ES-I3 (cell line): ENCODE results near the gene DESI2.

Experiments used
- H3K36me3 ChIP-seq: 2 replicates; pipeline ENCODE4 v1.6.1; 2013; ENCODE audit warnings: mild to moderate bottlenecking, low read length, control low read depth, moderate library complexity; ENCODE audit not compliant: insufficient read depth
- H3K4me1 ChIP-seq: 2 replicates; pipeline ENCODE4 v1.6.1; 2013; ENCODE audit warnings: mild to moderate bottlenecking, control low read depth, low read length; ENCODE audit not compliant: insufficient read depth
- H3K9ac ChIP-seq: 2 replicates; pipeline ENCODE4 v1.6.1; 2013; ENCODE audit warnings: low read depth, mild to moderate bottlenecking, low read length, moderate library complexity
- H3K9me3 ChIP-seq: 2 replicates; pipeline ENCODE4 v1.6.1; 2013; ENCODE audit warnings: mild to moderate bottlenecking, low read length, moderate library complexity; ENCODE audit not compliant: control insufficient read depth, insufficient read depth

DESI2 gene

GRCh38 chr1:244652623-244653438 lies at the start of gene DESI2:
TSS of gene DESI2 (plus strand) at chr1:244653126. CDS start at chr1:244653314, 188 bp downstream.
- Histone ChIP-seq H3K4me1 (peaks cover 9% of the 10 kb centered on the region; the same call in 1 of the 2 replicates), H3K9me3 (no peaks in the 10 kb centered on the region)

GRCh38 chr1:244603498-244603897 lies 49.4 kb upstream of the DESI2 start:
- Histone ChIP-seq H3K4me1 (no peaks in the 10 kb centered on the region), H3K36me3 (no peaks in the 10 kb centered on the region), H3K9ac (no peak overlapping the region)

More at GRCh38 chr1:244652623-244653438, at the start of gene DESI2:
- H3K9ac ChIP-seq, result peak within 1 kb of the TSS; percentile 94
- peaks cover 8% of the 10 kb centered on the region; the same call in 1 of the 2 replicates for H3K36me3 ChIP-seq

GRCh38 chr1:244605835-244606370 lies 47.0 kb upstream of the DESI2 start:
- Histone ChIP-seq H3K9ac (no peak overlapping the region), H3K36me3 (no peaks in the 10 kb centered on the region), H3K9me3 (no peaks in the 10 kb centered on the region), H3K4me1 (no peaks in the 10 kb centered on the region)

More at GRCh38 chr1:244603498-244603897, 49.4 kb upstream of the DESI2 start:
- no peaks in the 10 kb centered on the region for H3K9me3 ChIP-seq

- Histone ChIP-seq H3K4me1 (peaks cover 4% of the 10 kb centered on the region; the same call in 1 of the 2 replicates), H3K9ac (no peak overlapping the region), H3K9me3 (no peaks in the 10 kb centered on the region), H3K36me3 (no peaks in the 10 kb centered on the region)
Measured at GRCh38 chr1:244614113-244614836, 38.7 kb upstream of the DESI2 start.

DNA sequence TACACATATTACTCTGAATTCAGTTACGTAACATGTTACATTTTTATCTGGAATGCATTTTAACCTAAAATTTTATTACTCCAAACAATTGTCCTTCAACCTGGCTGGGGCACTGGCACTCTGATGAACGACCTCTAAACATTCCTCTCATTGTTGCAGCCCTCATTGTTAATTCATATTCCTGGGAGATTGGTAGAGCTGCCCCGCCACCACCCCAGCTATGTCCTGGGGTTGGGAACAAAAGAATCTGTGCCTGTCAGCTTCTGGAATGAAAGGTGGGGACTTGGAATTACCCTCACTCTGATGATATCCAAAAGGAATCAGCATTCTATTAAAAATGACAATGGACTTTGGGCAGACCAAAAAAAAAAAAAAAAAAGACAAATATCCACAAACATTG lies 38.0 kb upstream of the DESI2 start:
- Histone ChIP-seq H3K36me3 (no peaks in the 10 kb centered on the region), H3K9ac (no peak overlapping the region), H3K9me3 (no peaks in the 10 kb centered on the region), H3K4me1 (peaks cover 4% of the 10 kb centered on the region; the same call in 1 of the 2 replicates)

DNA sequence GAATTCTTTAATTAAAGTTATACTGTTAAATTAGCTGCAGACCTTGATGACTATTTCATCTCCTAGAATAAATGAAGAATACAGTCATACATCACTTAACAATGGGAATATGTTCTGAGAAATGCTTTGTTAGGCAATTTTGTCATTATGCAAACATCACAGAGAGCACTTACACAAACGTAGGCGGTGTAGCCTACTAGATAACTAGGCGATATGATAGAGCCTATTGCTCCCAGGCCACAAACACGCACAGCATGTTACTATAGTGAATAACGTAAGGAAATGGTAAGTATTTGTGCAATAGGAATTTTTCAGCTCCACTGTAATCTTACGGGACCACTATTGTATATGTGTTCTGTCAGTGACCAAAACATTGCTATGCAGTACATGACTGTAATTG lies 37.6 kb upstream of the DESI2 start:
- no peak overlapping the region for H3K9ac ChIP-seq
- peaks cover 4% of the 10 kb centered on the region; the same call in 1 of the 2 replicates for H3K4me1 ChIP-seq

DNA sequence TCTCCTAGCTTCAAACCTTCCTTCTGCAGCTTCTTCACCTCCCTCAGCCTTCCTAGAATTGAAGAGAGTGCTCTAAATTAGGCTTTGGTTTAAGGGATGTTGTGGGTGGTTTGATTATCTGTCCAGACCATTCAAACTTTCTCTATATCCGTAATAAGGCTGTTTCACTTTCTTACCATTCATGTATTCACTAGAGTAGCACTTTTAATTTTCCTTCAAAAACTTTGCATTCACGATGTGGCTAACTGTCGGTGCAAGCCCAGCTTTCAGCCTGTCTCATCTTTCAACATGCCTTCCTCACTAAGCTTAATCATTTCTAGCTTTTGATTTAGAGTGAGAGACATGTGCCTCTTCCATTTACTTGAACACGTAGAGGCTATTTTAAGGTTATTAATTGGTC lies 26.2 kb upstream of the DESI2 start:
- H3K4me1 ChIP-seq, result no peaks in the 10 kb centered on the region
- H3K9ac ChIP-seq, result no peak overlapping the region
- H3K9me3 ChIP-seq, result no peaks in the 10 kb centered on the region
- H3K36me3 ChIP-seq, result no peaks in the 10 kb centered on the region

More for the DNA sequence above, 37.6 kb upstream of the DESI2 start:
- H3K36me3 ChIP-seq, result no peaks in the 10 kb centered on the region
- no peaks in the 10 kb centered on the region for H3K9me3 ChIP-seq

DNA sequence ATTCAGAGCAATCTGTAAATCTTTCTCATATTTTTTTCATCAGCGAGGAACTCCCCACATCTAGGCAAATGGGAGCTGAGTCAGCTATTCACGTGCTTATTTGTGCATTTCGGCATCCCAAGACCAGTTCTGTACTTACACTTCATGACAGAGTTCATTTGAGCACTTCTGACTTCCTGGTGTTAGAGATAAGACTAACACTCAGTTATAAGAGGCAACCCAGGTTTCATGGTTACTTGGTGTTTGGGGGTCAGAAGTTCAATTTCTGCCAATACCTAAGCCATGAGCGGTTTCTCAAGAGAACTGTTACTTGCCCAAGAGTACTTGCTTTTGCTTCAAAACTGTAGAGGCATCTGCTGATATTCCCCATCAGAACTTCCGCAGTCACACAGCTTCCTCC lies 24.1 kb upstream of the DESI2 start:
- no peaks in the 10 kb centered on the region for H3K9me3 ChIP-seq
- H3K9ac ChIP-seq, result no peak overlapping the region
- no peaks in the 10 kb centered on the region for H3K36me3 ChIP-seq
- no peaks in the 10 kb centered on the region for H3K4me1 ChIP-seq

DNA sequence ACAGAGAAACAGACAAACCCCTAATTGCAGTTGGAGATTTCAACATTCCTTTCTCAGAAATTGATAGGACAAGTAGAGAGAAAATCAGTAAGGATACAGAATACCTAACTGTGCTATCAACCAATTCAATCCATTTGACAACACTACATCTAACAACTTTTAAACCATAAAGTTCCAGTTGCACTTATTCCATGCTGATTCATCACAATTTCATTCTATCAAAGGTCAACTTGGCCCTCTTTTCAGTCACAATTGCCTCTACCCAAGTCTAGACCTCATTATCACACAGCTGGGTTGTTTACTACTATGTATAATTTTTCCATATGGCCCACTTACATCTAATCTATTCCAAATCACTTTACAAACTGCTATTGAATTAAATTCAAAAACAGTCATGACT lies 19.8 kb upstream of the DESI2 start:
- Histone ChIP-seq H3K9ac (no peak overlapping the region), H3K36me3 (no peaks in the 10 kb centered on the region), H3K9me3 (no peaks in the 10 kb centered on the region), H3K4me1 (no peaks in the 10 kb centered on the region)

GRCh38 chr1:244634546-244634945 lies 18.4 kb upstream of the DESI2 start:
- Histone ChIP-seq H3K4me1 (no peaks in the 10 kb centered on the region), H3K36me3 (no peaks in the 10 kb centered on the region), H3K9me3 (no peaks in the 10 kb centered on the region), H3K9ac (no peak overlapping the region)

DNA sequence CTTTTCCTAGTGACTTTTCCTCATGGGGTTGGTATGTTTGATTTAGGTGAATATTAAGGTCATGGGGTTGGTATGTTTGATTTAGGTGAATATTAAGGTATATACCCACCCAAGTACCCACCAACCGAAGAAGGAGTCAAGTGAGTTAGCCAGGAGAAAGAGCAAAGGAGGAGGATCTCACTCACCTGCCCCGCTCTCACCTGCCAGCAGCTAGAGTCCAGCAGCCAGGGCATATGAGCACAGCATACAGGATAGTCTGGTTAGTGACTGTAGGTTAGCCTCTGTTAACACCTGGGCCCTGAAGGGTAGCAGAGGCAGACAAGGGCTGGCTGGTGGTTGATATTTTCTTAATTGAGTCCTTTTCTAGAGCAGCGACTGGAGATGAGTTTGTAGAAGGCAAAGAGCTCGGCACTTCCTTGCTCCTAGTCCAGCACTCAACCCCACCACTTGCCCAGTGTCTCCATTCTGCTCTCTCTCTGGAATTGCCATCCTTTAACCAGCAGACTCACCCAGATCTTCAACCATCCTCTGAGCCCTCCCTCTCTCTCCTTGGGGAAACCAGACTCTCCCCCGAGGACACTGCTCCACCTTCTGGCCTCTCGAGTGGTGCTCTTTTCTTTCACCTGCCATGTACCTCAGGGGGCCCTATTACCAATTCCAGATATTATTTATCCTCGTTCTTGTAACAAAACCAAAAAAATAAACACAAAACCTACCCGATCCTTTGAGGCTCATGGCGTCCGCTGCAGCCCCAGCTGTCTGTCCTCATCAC lies 16.3 kb upstream of the DESI2 start:
- Histone ChIP-seq H3K9ac (no peak overlapping the region), H3K36me3 (no peaks in the 10 kb centered on the region), H3K9me3 (no peaks in the 10 kb centered on the region), H3K4me1 (no peaks in the 10 kb centered on the region)

DNA sequence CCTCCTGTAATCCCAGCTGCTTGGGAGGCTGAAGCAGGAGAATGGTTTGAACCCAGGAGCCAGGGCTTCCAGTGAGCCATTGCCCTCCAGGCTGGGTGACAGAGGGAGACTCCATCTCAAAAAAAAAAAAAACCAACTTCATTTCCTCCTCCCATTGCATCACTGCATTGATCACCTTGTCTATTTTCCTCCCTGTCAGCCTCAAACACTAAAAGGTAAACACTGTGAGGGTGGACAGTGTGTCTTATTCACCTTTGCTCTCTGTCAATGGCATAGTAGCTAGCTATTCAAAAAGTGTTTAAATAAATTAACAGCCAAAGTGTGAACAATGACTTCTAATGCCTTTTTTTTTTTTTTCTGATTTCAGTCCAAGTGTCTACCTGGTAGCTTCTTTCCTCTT lies 13.4 kb upstream of the DESI2 start:
- H3K36me3 ChIP-seq, result no peaks in the 10 kb centered on the region
- no peak overlapping the region for H3K9ac ChIP-seq
- H3K4me1 ChIP-seq, result no peaks in the 10 kb centered on the region
- peaks cover 4% of the 10 kb centered on the region; the same call in 1 of the 2 replicates for H3K9me3 ChIP-seq

DNA sequence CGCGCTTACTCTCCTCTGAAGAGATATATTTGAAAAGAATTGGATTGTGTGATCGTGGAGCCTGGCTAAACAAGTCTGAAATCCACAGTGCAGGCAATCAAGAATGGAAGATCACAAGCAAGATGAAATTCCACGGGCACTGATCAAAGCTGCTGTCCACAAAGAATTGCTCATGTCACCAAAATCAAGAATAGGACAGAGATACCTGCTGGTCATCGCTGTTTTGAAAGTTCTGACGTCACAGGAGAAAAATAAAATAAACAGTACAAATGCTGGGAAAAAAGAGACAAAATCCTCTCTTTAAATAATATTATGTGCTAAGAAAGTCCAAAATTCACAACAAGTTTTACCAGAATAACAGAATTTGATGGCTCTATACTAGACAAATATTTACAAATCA lies 12.0 kb upstream of the DESI2 start:
- Histone ChIP-seq H3K9me3 (peaks cover 4% of the 10 kb centered on the region; the same call in 1 of the 2 replicates), H3K9ac (no peak overlapping the region), H3K4me1 (no peaks in the 10 kb centered on the region), H3K36me3 (no peaks in the 10 kb centered on the region)

- Histone ChIP-seq H3K4me1 (no peaks in the 10 kb centered on the region), H3K9ac (no peak overlapping the region), H3K36me3 (no peaks in the 10 kb centered on the region), H3K9me3 (peaks cover 4% of the 10 kb centered on the region; the same call in 1 of the 2 replicates)
Measured at GRCh38 chr1:244642526-244642925, 10.4 kb upstream of the DESI2 start.
